Measurements from ENCODE around the gene FBXL20.

- TF ChIP-seq ELF1 (IDR thresholded peaks at IDR 0.05) (no peak), POLR2AphosphoS5 (IDR thresholded peaks at IDR 0.05; ENCODE audit: low read depth, low read length) (no peak), RAD21 (IDR thresholded peaks at IDR 0.05; ENCODE audit: low read length) (no peak), MAX (IDR thresholded peaks at IDR 0.05; ENCODE audit: low read depth) (no peak)
These were observed 40.4 kb downstream of the FBXL20 start for GRCh38 chr17:39361064-39361463.

Measured in SK-N-SH (cell line).